Esophagus squamous epithelium (tissue), 5 donors: ENCODE data around the gene GALK1. TPM values are rescaled to one million over a fixed set of nuclear protein-coding genes. Genes with fewer than 3 reads are reported as not detected.

Experiments
- DNase-seq: peaks from one replicate; lab custom pipeline; 2025; lab: John Stamatoyannopoulos, UW
- H3K27ac ChIP-seq, 4 donors: fragments of 200-600 bp; sonication (generic); one replicate each; pipeline ENCODE4 v1.5.1; 2016 to 2019; ENCODE audit warnings: mild to moderate bottlenecking in 1 of 4
- H3K27me3 ChIP-seq, 4 donors: fragments of 200-600 bp; sonication (generic); 1 replicate in 3 of 4; 2 replicates in 1 of 4; pipeline versions ENCODE4 v1.5.1 to v1.6.0; 2017 to 2021; ENCODE audit warnings: antibody characterized with exemption in 1 of 4
- H3K36me3 ChIP-seq, 3 donors: fragments of 200-600 bp; sonication (generic); one replicate each; pipeline ENCODE4 v1.5.1; 2016 to 2019
- H3K4me1 ChIP-seq, 3 donors: fragments of 200-600 bp; sonication (generic); one replicate each; pipeline ENCODE4 v1.5.1; 2017 to 2019
- H3K4me3 ChIP-seq, 4 donors: fragments of 200-600 bp; sonication (generic); 1 replicate in 3 of 4; 2 replicates in 1 of 4; pipeline ENCODE4 v1.5.1; 2016 to 2019; ENCODE audit warnings: mild to moderate bottlenecking in 2 of 4, moderate library complexity in 1 of 4
- H3K9me3 ChIP-seq, 3 donors: fragments of 200-600 bp; sonication (generic); one replicate each; pipeline ENCODE4 v1.5.1; 2016 to 2019
- CTCF ChIP-seq, 6 experiments: fragments of 450-650 bp in 4 of 6; fragments of 200-600 bp in 2 of 6; sonication (generic) in 2 of 6; IDR thresholded peaks; one replicate each; pipeline ENCODE4 v1.5.1; 2016 to 2019; ENCODE audit warnings: antibody characterized with exemption in 6 of 6, mild to moderate bottlenecking in 4 of 6, moderate library complexity in 4 of 6
- POLR2A ChIP-seq, 4 donors: fragments of 450-650 bp; IDR thresholded peaks; one replicate each; pipeline ENCODE4 v1.6.1; 2017; ENCODE audit warnings: antibody characterized with exemption in 4 of 4, mild to moderate bottlenecking in 4 of 4, moderate library complexity in 3 of 4
- WGBS, 2 donors: methylation state at CpG; one replicate each; pipeline ENCODE4 v1.1.5; 2018; 5-methylcytosine and 5-hydroxymethylcytosine counted together
- intact Hi-C: fragments of 100-400 bp; cut with DNase I; formaldehyde crosslinking; loops from one replicate; pipeline ENCODE4 v1.15.0; 2022
- total RNA-seq, 4 donors: library from RNA; depleted of rRNA; stranded (reverse); fragments of >200 nt; gene quantifications; one replicate each; pipeline ENCODE4 v1.1.0, GENCODE V29; 2016
- donor health status: DM: yes; HTN: yes; CAD: no.

GALK1 gene
- 10 to 100 TPM; 16.4 to 30.9 (median 20.2) TPM for total RNA-seq

- Histone ChIP-seq H3K27me3 (no peaks in the 10 kb centered on the region), H3K4me3 (peak within 1 kb of the TSS; percentile 51 to 85 (median 70)), H3K36me3 (peaks cover 0 to 15% (median 0%) of the 10 kb centered on the region in 3 donors), H3K9me3 (no peaks in the 10 kb centered on the region), H3K27ac (peak within 1 kb of the TSS; percentile 73 to 92 (median 88)), H3K4me1 (peaks cover 18 to 34% (median 28%) of the 10 kb centered on the region in 3 donors)
- TF ChIP-seq CTCF (IDR thresholded peaks at IDR 0.05) = peak; percentile 51 to 71 (median 65)
- peak in 2 of 4 donors; percentile 72 to 79 for TF ChIP-seq POLR2A (IDR thresholded peaks at IDR 0.05)
- WGBS, 2 donors = 0% methylated on average over 1 to 3 of the region's 71 CpGs
- intact Hi-C loops = no loop called here
- no peak for DNase-seq
Observed at GRCh38 chr17:75764711-75765421, at the start of gene GALK1. Gene GALK1 (minus strand): TSS chr17:75765192. CDS start chr17:75765136, 56 bp downstream.

- WGBS, 2 donors = 75% methylated on average over 2 of the region's 6 CpGs; no CpG with 5 or more reads in 1 of the 2 donors
Observed at GRCh38 chr17:75814021-75814395, 49.0 kb upstream of the GALK1 start.

GRCh38 chr17:75813081-75814020 is 48.4 kb upstream of the GALK1 start:
- TF ChIP-seq POLR2A (IDR thresholded peaks at IDR 0.05) (no peak), CTCF (IDR thresholded peaks at IDR 0.05) (no peak)
- H3K36me3 ChIP-seq = peaks cover 20 to 89% (median 31%) of the 10 kb centered on the region in 3 donors
- intact Hi-C loops = no loop called here
- H3K27me3 ChIP-seq = no peaks in the 10 kb centered on the region
- DNase-seq = no peak
- no peaks in the 10 kb centered on the region for H3K9me3 ChIP-seq
- peaks cover 29 to 73% (median 47%) of the 10 kb centered on the region in 3 donors for H3K4me1 ChIP-seq
- 70 to 80% methylated on average over 1 to 4 of the region's 24 CpGs for WGBS, 2 donors
- H3K4me3 ChIP-seq = no peak overlapping the region
- H3K27ac ChIP-seq = peak overlapping the region; percentile 7 to 90 (median 60)

More at GRCh38 chr17:75814021-75814395, 49.0 kb upstream of the GALK1 start:
- intact Hi-C loops = no loop called here
- no peak for DNase-seq
- no peaks in the 10 kb centered on the region for H3K27me3 ChIP-seq
- H3K36me3 ChIP-seq = peaks cover 27 to 96% (median 37%) of the 10 kb centered on the region in 3 donors
- peak overlapping the region in 2 of 4 donors; percentile 67 to 90 for H3K27ac ChIP-seq
- no peak for TF ChIP-seq CTCF (IDR thresholded peaks at IDR 0.05)
- no peak for TF ChIP-seq POLR2A (IDR thresholded peaks at IDR 0.05)
- peaks cover 24 to 67% (median 41%) of the 10 kb centered on the region in 3 donors for H3K4me1 ChIP-seq
- no peak overlapping the region for H3K4me3 ChIP-seq
- no peaks in the 10 kb centered on the region for H3K9me3 ChIP-seq

- no peaks in the 10 kb centered on the region for H3K27me3 ChIP-seq
- TF ChIP-seq POLR2A (IDR thresholded peaks at IDR 0.05) (no peak), CTCF (IDR thresholded peaks at IDR 0.05) (peak in 2 of 6 experiments; percentile 29 to 36)
- peak overlapping the region; percentile 7 to 90 (median 60) for H3K27ac ChIP-seq
- intact Hi-C loops = no loop called here
- peaks cover 13 to 79% (median 22%) of the 10 kb centered on the region in 3 donors for H3K36me3 ChIP-seq
- no peak overlapping the region for H3K4me3 ChIP-seq
- no peaks in the 10 kb centered on the region for H3K9me3 ChIP-seq
- no peak for DNase-seq
- H3K4me1 ChIP-seq = peaks cover 34 to 83% (median 57%) of the 10 kb centered on the region in 3 donors
- 53 to 60% methylated on average over 16 to 22 of the region's 27 CpGs for WGBS, 2 donors
Observed at GRCh38 chr17:75812096-75813013, 47.4 kb upstream of the GALK1 start.
